SU-DHL-6 (cell line): ENCODE results near the gene FERMT3.

Experiments used
- H2AFZ ChIP-seq: fragments of 200-600 bp; sonication (generic); 2 replicates; pipeline ENCODE4 v1.6.1; 2014; ENCODE audit warnings: low read depth, mild to moderate bottlenecking, moderate library complexity, mixed read lengths, antibody characterized with exemption, low read length; ENCODE audit not compliant: severe bottlenecking
- H3F3A ChIP-seq: fragments of 200-600 bp; shearing (Covaris generic); 2 replicates; pipeline ENCODE4 v1.6.0; 2016; ENCODE audit warnings: antibody characterized with exemption, mild to moderate bottlenecking; ENCODE audit not compliant: insufficient read depth
- H3K27ac ChIP-seq: fragments of 200-600 bp; sonication (generic); 2 replicates; pipeline ENCODE4 v1.5.1; 2016; ENCODE audit warnings: low read depth, mild to moderate bottlenecking, low read length, moderate library complexity, mixed read lengths
- H3K27me3 ChIP-seq: fragments of 200-600 bp; sonication (generic), shearing (Covaris generic); 2 replicates; pipeline ENCODE4 v1.6.0; 2014; ENCODE audit warnings: mild to moderate bottlenecking, low read length
- H3K36me3 ChIP-seq: fragments of 200-600 bp; sonication (generic); 2 replicates; pipeline ENCODE4 v1.6.1; 2014; ENCODE audit warnings: mild to moderate bottlenecking, low read length, mixed read lengths
- H3K4me2 ChIP-seq: fragments of 300-600, 200-600 bp; shearing (Covaris generic), sonication (generic); 2 replicates; pipeline ENCODE4 v1.6.0; 2014; ENCODE audit warnings: low read length, low read depth, mild to moderate bottlenecking; ENCODE audit not compliant: poor library complexity, severe bottlenecking
- H3K4me3 ChIP-seq: fragments of 200-600 bp; sonication (generic); 2 replicates; pipeline ENCODE4 v1.5.1; 2014; ENCODE audit warnings: antibody characterized with exemption, low read length, mild to moderate bottlenecking, mixed read lengths; ENCODE audit not compliant: insufficient read depth, poor library complexity, severe bottlenecking
- H3K79me2 ChIP-seq: fragments of 200-600 bp; sonication (generic); 2 replicates; pipeline ENCODE4 v1.6.1; 2014; ENCODE audit warnings: mild to moderate bottlenecking, low read length, moderate library complexity; ENCODE audit not compliant: insufficient read depth
- H3K9ac ChIP-seq: fragments of 200-600 bp; sonication (generic); 2 replicates; pipeline ENCODE4 v1.7.0; 2014; ENCODE audit warnings: mild to moderate bottlenecking, low read length
- H3K9me2 ChIP-seq: fragments of 200-600 bp; sonication (generic); replicated peaks from 2 replicates; pipeline ENCODE4 v1.6.1; 2014; ENCODE audit warnings: low read length; ENCODE audit not compliant: insufficient read depth
- H3K9me3 ChIP-seq: fragments of 200-600 bp; sonication (generic); 2 replicates; pipeline ENCODE4 v1.6.1; 2014; ENCODE audit warnings: low read length, mixed read lengths; ENCODE audit not compliant: insufficient read depth
- H4K20me1 ChIP-seq: fragments of 200-600 bp; sonication (generic); 2 replicates; pipeline ENCODE4 v1.6.1; 2014; ENCODE audit warnings: low read depth, mild to moderate bottlenecking, antibody characterized with exemption, low read length, moderate library complexity, mixed read lengths
- EZH2phosphoT487 ChIP-seq: fragments of 200-600 bp; sonication (generic), shearing (Covaris generic); conservative IDR thresholded peaks from 2 replicates; pipeline ENCODE4 v1.6.1; 2018; ENCODE audit warnings: mild to moderate bottlenecking, antibody characterized with exemption, low read length, moderate library complexity, mixed read lengths
- TF ChIP-seq, protein P1 (sequence below): fragments of 200-600 bp; sonication (generic); IDR thresholded peaks from one replicate; pipeline ENCODE4 v1.5.1; 2017; ENCODE audit warnings: antibody characterized with exemption, mild to moderate bottlenecking, low read length, moderate library complexity; ENCODE audit not compliant: insufficient read depth, poor library complexity, severe bottlenecking

FERMT3 gene

DNA sequence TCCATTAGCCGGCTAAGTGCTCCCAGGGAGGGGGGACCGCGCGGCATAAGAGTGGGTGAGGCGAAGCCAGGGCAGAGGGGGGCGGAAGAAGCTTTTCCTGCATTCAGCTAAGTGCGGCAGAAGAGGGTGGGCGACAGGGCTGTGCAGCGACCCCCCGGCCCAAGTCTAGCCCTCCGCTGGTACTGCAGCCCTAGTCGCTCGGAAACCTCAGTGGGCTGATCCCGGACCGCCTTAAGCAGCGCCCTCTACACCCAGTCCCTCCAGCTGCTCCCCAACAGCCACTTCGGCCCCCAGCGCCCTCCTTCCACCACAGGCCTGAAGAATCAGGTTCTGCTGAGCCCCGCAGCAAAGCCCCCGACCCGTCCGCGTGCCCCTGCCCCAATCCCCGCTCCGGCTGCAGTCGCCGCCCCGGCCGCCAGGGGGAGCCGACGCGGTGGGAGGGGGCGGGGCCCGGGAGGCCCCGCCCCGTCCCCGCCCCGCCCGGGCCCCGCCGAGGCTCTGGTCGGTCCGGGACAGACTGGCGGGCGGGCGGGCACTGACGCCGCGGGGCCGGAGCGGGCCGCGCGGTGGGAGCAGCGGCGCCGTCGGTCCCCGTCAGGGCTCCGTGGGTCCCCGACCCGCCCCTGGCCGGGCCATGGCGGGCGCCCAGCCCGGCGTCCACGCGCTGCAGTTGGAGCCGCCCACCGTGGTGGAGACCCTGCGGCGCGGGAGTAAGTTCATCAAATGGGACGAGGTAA lies 44.7 kb downstream of the FERMT3 start, which contains the start of gene PLCB3:
Gene PLCB3, plus strand, starts transcription at position 515 of the 737 bp plus-strand sequence. Its CDS starts 120 bp downstream, at position 635.
- peak within 1 kb of the TSS; percentile 84 for H3K9ac ChIP-seq
- peak within 1 kb of the TSS; percentile 86 for H2AFZ ChIP-seq
- no peak for TF ChIP-seq EZH2phosphoT487
- TF ChIP-seq, protein P1, sequence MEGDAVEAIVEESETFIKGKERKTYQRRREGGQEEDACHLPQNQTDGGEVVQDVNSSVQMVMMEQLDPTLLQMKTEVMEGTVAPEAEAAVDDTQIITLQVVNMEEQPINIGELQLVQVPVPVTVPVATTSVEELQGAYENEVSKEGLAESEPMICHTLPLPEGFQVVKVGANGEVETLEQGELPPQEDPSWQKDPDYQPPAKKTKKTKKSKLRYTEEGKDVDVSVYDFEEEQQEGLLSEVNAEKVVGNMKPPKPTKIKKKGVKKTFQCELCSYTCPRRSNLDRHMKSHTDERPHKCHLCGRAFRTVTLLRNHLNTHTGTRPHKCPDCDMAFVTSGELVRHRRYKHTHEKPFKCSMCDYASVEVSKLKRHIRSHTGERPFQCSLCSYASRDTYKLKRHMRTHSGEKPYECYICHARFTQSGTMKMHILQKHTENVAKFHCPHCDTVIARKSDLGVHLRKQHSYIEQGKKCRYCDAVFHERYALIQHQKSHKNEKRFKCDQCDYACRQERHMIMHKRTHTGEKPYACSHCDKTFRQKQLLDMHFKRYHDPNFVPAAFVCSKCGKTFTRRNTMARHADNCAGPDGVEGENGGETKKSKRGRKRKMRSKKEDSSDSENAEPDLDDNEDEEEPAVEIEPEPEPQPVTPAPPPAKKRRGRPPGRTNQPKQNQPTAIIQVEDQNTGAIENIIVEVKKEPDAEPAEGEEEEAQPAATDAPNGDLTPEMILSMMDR: peak; percentile 59
- peak within 1 kb of the TSS; percentile 88 for H3K4me3 ChIP-seq
- peaks cover 9% of the 10 kb centered on the region; the same call in 1 of the 2 replicates for H3K79me2 ChIP-seq
- no peaks in the 10 kb centered on the region for H4K20me1 ChIP-seq
- H3K4me2 ChIP-seq: peak within 1 kb of the TSS; percentile 97
- H3F3A ChIP-seq: peaks cover 14% of the 10 kb centered on the region; the same call in 1 of the 2 replicates
- H3K9me3 ChIP-seq: no peaks in the 10 kb centered on the region
- no peaks in the 10 kb centered on the region for H3K36me3 ChIP-seq
- peak within 1 kb of the TSS; percentile 21 for H3K27ac ChIP-seq
- no peaks in the 10 kb centered on the region for H3K27me3 ChIP-seq
- no peaks in the 10 kb centered on the region for H3K9me2 ChIP-seq

DNA sequence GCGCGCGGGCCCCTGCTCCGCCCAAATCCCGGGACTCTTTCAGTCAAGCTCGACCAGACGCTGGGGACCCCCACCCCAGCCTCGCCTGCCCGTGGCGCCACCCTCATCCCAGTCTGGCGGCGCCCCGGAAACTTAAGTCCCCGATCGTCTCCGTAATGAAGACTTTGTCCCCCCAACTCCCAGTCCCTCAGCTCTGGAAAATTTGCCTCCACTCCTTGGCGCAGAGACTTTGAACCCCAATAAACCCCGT lies 45.2 kb downstream of the FERMT3 start:
- no peaks in the 10 kb centered on the region for H3K9me2 ChIP-seq
- no peaks in the 10 kb centered on the region for H4K20me1 ChIP-seq
- H2AFZ ChIP-seq: peak overlapping the region; percentile 86
- H3K9me3 ChIP-seq: no peaks in the 10 kb centered on the region
- H3K79me2 ChIP-seq: peaks cover 9% of the 10 kb centered on the region; the same call in 1 of the 2 replicates
- H3K27ac ChIP-seq: peak overlapping the region; percentile 21; the same call in 1 of the 2 replicates
- H3K27me3 ChIP-seq: no peaks in the 10 kb centered on the region
- H3K4me3 ChIP-seq: peak overlapping the region; percentile 88
- H3K9ac ChIP-seq: peak overlapping the region; percentile 84
- H3K4me2 ChIP-seq: peak overlapping the region; percentile 97
- no peak for TF ChIP-seq EZH2phosphoT487
- TF ChIP-seq, protein P1: no peak
- peaks cover 14% of the 10 kb centered on the region; the same call in 1 of the 2 replicates for H3F3A ChIP-seq
- no peaks in the 10 kb centered on the region for H3K36me3 ChIP-seq

DNA sequence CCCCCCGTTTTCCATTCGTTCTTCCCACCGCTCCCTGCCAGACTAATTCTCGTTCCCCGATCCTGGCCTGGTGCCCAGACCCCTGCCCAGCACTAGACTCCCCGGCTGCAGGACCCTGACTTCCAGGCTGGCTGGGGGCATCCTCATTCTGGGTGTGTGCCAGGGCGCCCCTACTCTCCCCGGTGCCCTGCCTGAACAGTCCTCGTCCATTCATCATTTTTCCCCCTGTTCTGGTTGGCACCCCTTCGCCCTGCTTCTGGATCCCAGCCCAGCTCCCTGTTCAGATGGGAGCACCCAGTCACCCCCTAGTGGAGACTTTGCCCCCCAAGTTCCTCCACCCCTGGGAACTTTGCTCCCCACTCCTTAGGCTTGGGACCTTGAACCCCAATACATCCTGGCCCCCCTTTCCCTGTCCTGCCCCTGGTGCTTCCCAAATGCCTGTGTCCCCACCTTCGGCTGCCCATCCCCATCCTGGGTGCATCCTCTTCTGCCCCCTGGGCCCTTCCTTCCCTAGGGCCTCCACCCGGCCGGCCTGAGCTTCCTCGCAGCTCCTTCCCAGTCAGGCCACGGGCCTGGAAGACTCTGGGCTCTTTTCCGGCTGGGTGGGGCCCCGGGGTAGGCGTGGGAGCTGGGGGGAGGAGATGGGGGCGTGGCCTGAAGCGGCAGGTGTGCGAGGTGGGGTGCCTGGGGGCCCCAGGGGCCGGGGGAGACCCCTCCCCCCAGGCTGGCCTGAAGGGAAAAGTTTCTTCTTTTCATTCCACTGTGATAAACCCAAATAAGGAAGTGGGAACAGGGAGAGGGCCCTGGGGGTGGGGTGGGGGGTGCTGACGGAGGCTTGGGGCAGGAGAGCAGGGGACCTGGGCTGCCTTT lies 45.7 kb downstream of the FERMT3 start:
- no peaks in the 10 kb centered on the region for H3K9me3 ChIP-seq
- peak overlapping the region; percentile 97 for H3K4me2 ChIP-seq
- TF ChIP-seq, protein P1: peak; percentile 38
- no peak for TF ChIP-seq EZH2phosphoT487
- H3K36me3 ChIP-seq: no peaks in the 10 kb centered on the region
- H3K79me2 ChIP-seq: peaks cover 9% of the 10 kb centered on the region; the same call in 1 of the 2 replicates
- peak overlapping the region; percentile 88 for H3K4me3 ChIP-seq
- H3K9me2 ChIP-seq: no peaks in the 10 kb centered on the region
- H3K27ac ChIP-seq: peak overlapping the region; percentile 21
- no peaks in the 10 kb centered on the region for H3K27me3 ChIP-seq
- H3F3A ChIP-seq: peaks cover 11% of the 10 kb centered on the region; the same call in 1 of the 2 replicates
- H4K20me1 ChIP-seq: no peaks in the 10 kb centered on the region
- peak overlapping the region; percentile 86 for H2AFZ ChIP-seq
- peak overlapping the region; percentile 84 for H3K9ac ChIP-seq
